ENCODE measurements around the gene ANKRD33B.

Gene ANKRD33B

DNA sequence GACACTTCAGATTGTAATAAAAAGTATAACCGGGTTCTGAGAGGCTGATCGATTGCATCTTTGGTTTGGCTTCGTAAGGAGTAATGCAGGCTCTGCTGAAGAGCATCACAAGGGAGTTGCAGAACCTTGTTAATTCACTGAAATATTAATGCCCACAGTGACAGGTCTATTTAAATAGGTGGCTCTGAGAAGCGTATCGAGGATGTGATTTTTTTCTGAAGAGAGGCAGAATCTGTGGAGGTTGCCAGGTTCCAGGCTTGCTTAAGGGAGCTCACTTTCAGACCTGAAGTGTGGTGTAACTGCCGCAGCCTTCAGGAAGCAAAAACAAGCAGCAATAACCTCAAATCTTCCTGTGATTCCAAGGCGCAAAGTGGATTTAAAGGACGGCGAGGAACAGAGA lies 80.3 kb downstream of the ANKRD33B start:
- DNase-seq = no peak

DNA sequence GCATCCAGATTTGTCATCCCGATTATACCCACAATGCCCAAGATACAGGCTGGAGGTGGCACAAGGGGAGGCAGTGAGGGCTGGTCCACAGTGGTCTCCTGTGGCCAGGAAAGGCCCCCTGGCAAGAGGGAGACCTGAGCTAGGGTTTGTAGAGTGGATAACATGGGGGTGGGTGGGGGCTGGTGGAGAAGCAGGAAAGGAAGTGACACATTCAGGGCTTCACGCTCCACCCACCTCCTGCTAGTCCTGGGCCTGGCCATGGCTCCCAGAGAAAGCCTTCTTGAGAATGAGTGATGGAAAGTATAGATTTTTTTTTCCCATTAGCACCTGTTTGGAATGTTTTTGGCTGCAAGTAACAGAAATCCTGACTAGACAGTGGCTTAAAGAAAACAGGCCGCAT lies 81.3 kb downstream of the ANKRD33B start:
- no peak for DNase-seq

DNA sequence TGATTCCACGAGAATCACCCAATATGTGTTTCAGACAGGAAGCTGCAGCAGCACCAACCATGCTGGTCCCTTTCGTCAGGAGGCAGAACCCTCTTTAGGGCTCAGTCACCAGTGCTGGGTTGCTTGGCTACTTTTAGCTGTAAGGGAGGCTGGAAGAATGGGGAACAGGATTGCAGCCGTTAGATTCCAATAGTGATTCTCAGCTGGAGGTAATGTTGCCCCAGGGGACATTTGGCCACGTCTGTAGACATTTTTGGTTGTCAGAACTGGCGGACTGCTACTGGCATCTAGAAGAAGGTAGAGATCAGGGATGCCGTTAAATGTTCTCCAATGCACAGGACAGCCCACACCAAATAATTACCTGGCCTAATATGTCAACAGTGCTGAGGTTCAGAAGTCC lies 81.8 kb downstream of the ANKRD33B start:
- DNase-seq = no peak

DNA sequence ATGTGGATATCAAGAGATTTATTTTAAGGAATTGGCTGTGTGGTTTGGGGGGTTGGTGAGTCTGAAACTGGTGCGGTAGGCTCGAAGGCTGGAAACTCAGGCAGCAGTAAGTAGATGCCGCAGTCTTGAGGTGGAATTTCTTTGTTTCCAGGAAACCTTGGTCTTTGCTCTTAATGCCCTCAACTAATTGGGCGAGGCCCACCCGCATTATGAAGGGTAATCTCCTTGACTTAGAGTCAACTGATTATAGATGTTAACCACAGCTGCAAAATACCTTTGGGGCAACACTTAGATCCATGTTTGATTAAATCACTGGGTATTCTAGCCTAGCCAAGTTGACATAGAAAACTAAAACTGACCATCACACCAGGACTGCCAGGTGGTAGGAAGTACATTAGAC lies 83.8 kb downstream of the ANKRD33B start:
- DNase-seq = no peak

DNA sequence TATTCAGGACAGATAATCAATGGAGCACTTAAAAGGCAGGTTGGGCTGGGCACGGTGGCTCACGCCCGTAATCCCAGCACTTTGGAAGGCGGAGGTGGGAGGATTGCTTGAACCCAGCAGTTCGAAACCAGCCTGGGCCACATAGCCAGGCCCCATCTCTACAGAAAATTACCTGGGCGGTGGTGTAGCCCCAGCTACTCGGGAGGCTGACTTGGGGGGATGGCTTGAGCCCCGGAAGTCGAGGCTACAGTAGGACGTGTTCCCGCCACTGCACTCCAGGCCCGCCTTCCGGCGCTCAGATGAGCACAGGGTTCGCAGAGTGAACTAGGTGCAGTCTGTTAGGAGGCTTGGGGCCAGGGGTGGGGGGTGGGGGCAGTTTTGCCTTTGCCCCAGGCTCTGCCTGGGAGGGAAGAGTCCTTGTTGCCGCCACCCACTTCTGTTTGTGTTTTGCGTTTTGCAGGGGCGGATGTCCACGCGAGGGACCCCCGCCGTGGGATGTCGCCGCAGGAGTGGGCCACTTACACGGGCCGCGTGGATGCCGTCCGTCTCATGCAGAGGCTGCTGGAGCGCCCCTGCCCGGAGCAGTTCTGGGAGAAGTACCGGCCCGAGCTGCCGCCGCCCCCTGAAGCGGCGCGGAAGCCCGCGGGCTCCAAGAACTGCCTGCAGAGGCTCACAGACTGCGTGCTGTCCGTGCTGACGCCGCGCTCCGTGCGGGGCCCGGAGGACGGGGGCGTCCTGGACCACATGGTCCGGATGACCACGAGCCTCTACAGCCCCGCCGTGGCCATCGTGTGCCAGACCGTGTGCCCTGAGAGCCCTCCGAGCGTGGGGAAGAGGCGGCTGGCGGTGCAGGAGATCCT lies 85.2 kb downstream of the ANKRD33B start:
- DNase-seq = no peak

DNA sequence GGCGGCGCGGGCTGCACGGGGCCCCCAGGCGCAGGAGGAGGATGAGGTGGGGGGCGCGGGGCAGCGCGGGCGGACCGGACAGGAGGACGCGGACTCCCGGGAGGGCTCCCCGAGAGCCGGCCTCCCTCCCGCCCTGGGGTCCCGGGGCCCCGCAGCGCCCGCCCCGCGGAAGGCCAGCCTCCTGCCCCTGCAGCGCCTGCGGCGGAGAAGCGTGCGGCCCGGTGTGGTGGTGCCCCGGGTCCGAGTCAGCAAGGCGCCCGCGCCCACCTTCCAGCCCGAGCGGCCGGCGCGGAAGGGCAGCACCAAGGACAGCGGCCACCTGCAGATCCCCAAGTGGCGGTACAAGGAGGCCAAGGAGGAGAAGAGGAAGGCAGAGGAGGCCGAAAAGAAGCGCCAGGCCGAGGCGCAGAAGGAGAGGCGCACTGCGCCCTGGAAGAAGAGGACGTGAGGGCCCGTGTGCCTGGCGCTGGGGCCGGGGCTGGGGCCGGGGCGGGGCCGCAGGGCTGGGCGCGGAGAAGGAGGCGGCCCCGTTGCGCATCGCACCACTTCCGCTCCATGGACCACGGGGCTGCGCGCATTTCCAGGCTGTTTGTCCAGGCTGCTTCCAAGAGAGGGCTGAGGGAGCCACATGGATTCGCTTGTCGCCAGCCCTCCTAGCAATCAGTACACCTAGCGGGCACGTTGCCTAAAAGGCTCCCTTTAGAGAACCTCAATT lies 86.0 kb downstream of the ANKRD33B start:
- no peak for DNase-seq

DNA sequence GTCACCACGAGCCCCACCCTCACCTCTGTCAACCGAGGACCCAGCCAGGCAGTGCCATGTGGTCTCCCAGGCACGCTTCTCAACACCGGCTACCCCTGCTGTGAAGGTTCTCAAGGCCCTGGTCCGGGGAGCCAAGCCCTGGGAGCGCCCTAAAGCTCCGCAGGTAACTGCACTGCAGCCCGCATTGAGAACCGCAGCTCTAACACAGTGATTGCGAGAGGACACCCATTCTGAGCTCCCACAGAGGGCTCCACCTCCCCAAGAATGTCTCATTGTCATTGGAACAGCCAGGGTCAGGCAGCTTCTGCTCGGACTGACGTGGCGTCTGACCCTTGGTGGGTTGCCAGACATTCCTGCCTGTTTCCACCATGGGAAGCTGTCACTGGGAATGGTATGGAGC lies 88.3 kb downstream of the ANKRD33B start:
- DNase-seq = no peak

DNA sequence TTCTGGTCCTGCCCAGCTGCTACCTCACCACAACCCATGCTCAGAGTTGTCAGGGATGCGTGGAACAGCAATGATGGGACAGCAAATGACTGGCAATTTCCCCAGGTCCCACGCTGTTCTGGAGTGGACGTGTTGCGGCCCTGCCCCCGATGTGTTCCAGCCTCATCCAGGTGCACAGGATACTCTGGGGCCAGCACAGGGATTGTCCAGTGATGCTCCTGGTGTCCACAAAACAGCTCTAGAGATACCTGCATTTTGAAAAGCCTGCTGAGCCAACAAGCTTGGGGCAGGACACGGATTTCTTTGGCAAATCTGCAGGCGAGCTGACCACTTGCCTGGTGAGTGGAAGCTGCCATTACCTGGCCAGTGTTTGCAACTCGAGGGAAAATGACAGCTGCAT lies 88.7 kb downstream of the ANKRD33B start:
- DNase-seq = no peak

DNA sequence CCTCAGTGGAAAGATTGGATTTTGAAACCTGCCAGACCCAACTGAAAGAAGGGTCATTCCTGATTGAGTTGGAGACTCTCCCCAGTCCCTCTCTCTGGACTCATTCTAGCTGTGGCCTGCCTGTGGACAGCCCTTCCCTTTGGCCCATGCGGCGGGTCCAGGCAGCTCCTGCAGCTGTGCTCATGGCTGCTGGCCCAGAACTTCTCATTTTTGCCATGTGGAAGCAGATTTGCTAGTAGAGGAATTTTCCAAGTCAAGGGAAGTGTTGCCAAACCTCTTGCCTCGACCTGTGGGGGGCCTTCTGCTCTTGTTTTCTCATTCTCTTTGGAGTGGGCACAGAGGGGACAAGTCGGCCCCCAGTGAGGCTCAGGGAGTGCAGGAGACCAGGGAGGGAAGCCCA lies 89.2 kb downstream of the ANKRD33B start:
- no peak for DNase-seq

DNA sequence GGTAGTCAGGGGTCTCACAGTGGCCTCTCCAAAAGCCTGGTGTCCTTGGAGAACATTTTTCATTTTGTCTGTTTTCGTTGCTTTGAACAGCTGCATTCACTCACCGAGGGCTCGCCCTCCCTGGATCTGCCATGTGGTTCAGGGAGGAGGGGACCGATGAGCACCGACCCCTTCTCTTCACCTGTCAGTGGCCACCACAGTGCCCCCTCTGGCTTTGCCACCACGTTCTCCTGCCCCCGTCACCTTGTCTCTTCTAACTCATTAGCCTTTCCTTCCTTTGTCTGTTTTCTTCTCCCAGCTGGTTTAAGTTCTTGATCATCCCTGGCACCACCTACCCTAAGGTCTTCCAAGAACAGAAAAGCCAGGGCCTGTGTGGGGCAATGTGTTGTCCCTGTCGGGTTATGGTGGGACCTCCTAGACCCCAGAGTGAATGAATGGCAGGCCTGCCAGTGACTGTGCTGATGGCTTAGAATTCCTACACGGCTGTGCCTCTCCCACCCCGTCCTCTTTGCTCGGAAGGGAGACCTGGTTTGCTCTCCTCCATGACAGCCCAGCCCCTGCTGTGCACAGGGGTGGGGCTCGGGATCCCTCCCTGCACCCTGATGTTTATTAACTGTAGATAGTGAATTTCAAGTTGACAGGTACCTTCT lies 90.0 kb downstream of the ANKRD33B start:
- no peak for DNase-seq

DNA sequence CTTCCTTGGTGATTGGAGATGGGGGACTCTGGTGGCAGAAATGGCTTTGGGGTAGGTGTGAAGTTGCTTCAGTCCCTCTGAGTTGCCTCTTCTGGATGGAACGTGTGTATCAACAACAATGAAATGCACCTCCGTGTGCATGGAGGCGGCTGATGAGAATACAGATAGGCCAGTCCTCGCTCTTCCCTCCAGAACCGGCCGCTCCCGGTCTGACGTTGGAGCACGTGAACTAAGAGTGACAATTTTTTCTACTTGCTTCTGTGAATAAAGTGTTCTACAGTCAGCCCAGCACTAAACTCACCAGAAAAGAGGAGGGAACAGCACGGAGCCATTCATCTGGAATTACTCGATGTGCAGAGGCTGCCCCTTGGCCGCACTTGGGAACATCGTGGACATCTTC lies 90.7 kb downstream of the ANKRD33B start:
- DNase-seq = no peak

DNA sequence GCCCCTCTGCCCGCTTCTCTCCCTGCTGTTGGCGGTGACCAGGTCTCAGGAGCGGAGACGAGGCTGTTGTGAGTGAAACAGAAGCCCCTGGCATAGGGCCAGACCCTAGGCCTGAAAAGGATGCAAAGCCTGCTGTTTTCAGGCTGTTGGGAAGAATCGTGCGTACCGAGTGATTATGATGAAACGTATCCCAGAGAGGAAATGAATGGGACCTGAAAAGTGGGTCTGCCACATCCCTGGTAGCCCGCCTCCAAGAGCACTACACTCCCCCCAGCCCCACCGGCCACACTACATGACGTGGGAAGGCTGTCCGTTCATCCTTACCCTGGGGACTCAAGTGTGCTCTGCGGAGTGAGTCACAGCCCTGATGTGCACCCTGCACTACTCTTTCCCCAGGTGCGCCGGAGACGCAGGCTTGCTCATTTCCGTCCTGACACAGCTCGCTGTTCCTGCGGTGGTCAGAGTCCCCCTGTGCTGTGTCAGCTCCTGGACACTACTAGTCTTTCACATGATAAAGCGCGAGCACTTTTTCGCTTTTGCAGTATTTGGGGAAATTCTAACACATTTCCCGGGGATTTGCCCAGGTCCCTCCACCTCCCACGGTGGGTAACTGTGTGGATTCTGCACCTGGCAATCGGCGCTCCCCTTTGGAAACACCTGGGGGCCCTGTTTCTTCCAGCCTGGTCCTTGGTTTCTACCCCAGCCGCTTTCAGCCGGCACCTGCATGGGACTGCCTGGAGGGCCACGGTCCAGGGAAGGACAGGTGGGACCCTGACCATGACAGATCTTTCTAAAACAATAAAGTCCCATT lies 91.5 kb downstream of the ANKRD33B start:
- peak; percentile 60 to 70 for DNase-seq

DNA sequence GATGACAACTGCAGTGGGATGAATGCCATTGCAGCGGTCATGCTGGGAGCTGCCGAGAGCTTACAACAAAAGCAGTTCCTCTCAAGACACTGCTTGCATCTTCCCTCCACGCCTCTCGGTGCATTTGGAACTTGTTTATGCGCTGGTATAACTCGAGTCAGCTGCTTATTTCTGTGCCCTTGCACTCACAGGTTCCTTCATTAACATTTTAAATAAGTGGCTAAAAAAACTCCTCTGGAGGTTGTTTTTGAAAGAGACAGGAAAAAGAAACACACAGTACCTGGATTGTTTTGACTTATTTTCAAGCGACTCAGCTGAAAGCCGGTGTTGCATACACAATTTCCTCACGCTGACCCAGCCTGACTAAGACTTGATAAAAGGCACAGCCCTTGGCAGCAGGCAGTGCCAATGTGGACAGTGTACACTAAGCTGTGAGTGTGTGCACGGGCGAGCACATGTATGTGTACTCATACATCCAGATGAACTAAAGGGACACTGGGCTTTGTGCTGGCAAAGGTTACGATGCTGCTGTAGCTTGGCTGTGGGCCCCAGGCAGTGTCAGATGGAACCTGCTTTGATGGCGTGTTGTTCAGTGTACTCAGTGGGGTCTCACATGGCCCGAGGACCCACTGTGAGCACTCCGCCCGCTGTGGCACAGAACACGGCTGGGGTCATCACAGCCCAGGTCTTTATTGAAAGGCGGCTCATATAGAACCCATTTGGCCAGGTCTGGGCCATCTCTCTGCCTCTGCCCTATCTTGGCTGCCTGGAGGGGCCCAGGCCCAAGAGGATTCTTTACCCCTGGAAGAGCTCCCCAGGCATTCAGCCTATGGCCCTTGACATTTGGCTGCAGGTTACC lies 92.3 kb downstream of the ANKRD33B start:
- no peak for DNase-seq

DNA sequence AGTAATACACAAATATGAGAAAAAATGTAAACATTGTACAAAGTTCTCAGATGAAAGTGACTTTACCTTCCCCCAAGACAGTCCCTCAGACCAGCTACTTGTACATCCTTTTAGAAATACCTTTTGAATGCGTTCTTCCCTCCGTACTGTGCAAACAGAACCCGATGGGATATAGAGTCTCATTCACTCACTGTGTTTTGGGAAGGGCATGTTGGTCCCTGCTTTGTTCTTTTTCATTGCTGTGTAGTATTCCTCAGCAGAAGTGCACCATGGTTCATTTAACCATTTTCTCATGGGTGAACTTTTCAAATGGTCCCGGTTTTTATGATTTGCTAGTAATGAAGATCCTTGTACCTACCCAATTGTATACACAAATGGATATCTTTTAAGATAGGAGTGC lies 94.4 kb downstream of the ANKRD33B start:
- DNase-seq = no peak

DNA sequence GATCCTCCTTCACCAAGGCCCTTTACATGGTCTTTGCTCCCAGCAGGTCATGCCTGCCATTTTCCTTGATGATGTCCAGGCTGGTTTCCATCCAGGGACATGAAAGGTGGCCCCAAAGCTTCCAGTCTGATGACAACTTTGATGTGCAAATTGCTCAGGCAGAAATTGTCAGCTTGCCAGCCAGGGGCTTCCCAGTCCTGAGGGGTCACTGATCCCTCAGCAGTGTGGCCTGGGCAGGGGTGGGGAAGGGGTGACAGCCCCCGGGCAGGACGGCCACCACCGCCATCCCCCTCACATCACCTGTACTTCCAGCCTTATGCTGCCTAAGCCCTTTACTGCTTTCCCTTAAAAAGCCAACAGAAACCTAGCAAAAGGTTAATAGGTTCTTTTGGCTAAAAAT lies 96.3 kb downstream of the ANKRD33B start:
- no peak for DNase-seq

DNA sequence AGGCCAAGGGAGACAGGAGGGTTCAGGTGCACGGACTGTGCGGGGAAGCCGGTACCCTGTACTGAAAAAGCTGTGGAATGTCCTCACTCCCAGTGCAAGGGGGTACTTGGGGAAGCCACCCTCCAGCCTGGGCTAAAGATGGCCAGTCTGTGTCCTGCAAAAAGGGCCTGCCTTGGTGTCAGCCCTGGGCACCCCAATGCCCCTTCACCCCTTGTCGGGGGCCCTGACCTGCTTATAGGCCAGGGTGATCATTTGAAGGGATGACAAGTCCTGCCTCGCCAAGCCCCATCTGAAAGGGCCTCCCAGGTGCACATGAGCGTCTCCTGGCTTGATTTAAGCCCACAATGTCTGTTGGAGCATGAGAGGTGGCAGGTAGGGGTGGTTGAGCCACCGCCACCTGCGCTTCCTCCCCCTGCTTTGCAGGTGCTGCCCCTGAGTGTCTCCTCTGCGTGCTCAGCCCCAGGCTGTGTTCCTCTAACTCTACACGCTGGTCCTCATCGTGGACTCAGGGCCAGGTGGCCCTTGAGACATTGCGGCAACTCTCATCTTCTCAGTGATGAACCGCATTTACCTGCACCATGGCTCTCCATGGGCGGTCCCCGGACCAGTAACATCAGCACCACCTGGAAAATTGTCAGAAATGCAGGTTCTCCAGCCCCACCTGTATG lies 97.0 kb downstream of the ANKRD33B start:
- DNase-seq = no peak

DNA sequence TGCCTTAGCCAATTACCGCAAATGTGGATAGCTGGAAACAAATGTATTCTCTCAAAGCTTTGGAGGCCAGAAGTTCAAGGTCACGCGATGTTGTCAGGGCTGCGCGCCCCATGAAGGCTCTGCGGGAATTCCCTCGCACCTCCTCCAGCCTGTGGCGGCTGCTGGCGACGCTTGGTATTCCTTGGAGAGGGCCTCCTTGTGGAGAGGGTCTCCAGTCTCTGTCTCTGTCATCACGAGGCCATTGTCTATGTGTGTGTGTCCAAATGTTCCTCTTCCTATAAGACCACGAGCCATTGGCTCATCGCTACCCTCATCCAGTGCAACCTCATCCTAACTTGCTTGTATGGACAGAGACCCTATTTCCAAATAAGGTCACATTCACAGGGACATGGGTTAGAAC lies 97.5 kb downstream of the ANKRD33B start:
- no peak for DNase-seq

DNA sequence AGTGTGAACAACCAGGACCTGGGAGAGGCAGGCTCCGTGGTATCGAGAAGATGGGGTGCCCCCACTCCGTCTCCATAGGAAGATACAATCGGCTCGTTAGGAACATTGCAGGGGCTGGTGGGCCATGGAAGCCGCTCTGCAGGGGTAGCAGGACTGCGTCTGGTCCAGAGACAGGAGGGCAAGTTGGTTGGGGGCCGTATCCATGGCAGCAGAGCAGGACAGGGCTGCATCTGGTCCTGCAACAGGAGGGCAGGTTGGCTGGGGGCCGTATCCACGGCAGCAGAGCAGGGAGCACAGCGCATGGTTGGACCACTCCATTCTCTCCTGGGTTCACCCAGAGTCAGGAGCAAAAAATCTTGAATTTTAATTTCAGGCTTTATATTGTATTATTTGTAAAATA lies 98.2 kb downstream of the ANKRD33B start:
- no peak for DNase-seq

DNA sequence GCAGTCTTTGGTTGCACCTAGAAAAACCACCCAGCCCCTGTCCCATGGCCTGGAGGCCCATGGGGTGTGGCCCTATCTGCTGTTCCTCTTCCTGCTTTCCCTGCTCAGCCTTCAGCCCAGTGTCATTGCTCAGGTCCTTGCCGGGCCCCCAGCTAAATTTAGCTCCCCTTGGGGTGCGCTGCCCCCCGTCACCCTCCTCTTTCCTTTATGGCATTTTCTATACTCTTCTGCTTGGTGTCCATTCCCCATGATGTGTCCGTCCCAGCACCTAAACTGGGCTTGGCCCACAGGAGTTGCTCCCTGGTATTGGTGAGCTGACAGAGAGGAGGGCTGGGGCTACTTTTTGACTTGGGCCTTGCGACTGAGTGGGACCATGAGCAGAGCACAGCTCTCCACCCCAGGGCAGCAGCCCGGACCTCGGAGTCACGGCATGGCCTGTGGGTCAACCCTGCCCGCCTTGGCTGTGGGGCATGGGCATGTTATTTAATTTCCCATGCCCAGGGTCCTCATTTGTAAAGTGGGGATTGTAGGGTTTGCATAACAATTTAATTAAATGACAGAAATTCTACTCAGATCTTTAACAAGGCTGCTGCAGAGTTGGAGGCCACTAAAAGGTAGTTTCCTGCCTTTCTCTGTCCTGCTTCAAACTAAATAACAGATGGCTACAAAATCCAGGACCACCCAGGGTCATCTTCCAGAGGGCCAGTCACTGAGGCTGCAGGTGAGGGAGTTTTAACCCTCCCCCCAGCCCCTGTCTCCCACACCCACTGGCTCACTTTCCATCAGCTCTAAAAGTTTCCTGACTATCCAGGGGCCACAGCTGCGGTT lies 99.0 kb downstream of the ANKRD33B start:
- no peak for DNase-seq

DNA sequence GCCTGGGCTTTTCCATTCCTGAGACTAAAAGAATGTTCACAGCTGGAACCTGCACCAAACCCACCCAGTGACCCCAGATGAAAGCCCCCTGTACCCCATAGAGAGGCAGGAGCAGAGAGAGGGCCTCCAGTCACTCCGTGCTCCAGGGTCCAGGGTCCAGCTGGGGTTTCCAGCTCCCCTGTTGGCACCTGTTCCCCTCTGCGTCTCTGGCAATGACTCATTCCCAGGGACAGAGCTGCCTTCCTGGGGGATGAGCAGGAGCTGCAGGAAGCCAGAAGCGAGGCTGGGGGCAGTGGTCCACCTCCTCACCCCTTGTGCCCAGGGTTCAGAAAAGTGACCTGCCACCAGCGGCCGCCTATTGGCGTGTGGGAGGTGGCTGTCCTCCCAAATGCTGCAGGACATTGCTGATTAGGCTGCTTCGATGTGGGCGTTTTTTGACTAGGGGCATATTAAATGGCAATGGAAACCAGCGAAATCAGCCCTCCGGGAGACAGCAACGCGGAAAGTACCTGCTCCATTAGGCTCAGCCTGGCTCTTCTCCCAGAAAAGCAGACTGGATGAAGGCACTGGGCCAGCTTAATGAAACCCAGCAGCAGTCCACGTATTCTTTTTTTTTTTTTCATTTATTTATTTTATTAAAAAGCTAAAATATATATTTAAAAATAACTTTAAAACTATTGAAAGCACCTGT lies 99.8 kb downstream of the ANKRD33B start:
- peak; percentile 64 to 81 for DNase-seq
